Measurements from ENCODE around the gene ZFYVE27.

DNA sequence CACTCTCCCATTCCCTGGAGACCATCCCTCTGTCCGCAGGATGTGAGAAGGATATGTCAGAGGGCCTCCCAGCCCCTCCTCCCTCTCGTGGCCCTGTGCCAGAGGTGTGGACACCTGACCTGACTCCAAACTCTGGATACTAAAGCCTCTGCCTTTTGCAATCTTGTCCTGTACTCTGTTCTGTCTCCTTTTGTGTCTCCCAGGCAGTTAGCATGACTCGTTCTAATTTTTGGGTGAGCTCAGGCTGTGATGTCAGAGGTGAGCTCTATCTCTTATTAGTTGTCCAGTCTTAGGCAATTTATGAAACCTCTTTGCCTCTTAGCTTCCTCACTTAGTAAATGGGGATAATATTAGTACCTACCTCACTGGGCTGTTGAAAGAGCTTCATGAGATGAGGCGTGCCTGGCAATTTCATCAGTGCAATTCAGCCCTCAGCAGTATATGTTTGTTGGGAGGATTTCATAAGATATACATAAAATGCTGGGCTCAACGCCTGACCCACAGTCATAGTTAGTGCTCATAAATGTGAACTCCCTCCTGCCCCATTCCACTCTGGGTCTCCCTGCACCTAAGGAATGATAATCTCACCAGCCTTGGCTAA lies 12.5 kb upstream of the ZFYVE27 start:
- TF ChIP-seq, protein P1, sequence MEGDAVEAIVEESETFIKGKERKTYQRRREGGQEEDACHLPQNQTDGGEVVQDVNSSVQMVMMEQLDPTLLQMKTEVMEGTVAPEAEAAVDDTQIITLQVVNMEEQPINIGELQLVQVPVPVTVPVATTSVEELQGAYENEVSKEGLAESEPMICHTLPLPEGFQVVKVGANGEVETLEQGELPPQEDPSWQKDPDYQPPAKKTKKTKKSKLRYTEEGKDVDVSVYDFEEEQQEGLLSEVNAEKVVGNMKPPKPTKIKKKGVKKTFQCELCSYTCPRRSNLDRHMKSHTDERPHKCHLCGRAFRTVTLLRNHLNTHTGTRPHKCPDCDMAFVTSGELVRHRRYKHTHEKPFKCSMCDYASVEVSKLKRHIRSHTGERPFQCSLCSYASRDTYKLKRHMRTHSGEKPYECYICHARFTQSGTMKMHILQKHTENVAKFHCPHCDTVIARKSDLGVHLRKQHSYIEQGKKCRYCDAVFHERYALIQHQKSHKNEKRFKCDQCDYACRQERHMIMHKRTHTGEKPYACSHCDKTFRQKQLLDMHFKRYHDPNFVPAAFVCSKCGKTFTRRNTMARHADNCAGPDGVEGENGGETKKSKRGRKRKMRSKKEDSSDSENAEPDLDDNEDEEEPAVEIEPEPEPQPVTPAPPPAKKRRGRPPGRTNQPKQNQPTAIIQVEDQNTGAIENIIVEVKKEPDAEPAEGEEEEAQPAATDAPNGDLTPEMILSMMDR (IDR thresholded peaks at IDR 0.05): no peak
- no peak for TF ChIP-seq POLR2A (IDR thresholded peaks at IDR 0.05)

Data from body of pancreas (tissue), 4 donors.